Mucosa of descending colon (tissue), 3 donors: ENCODE data around the gene HOXA3. TPM values are rescaled to one million over a fixed set of nuclear protein-coding genes. Genes with fewer than 3 reads are reported as not detected.

Experiments used
- ATAC-seq: fragments of 200-7000 bp; cut with Tn5 transposase; one replicate; pipeline ENCODE4 v1.9.1; 2020; ENCODE audit warnings: mild to moderate bottlenecking, moderate library complexity
- DNase-seq, 3 donors: peaks; one replicate each; pipeline ENCODE4 v3.0.0-alpha.2; 2020
- H3K36me3 ChIP-seq: fragments of 200-600 bp; one replicate; pipeline ENCODE4 v1.8.0; 2021; ENCODE audit warnings: low read depth, mild to moderate bottlenecking
- H3K4me1 ChIP-seq: fragments of 200-600 bp; one replicate; pipeline ENCODE4 v1.8.0; 2021; ENCODE audit warnings: low read depth, mild to moderate bottlenecking
- H3K4me3 ChIP-seq: fragments of 200-600 bp; one replicate; pipeline ENCODE4 v1.8.0; 2021; ENCODE audit warnings: mild to moderate bottlenecking
- H3K9me3 ChIP-seq: fragments of 200-600 bp; one replicate; pipeline ENCODE4 v1.8.0; 2021; ENCODE audit warnings: mild to moderate bottlenecking
- CTCF ChIP-seq: fragments of 200-600 bp; IDR thresholded peaks from one replicate; pipeline ENCODE4 v1.8.0; 2022; ENCODE audit warnings: antibody characterized with exemption, mild to moderate bottlenecking
- intact Hi-C, 2 donors: fragments of 100-400 bp; cut with DNase I in 1 of 2; cut with micrococcal nuclease in 1 of 2; formaldehyde crosslinking; loops; one replicate each; pipeline versions ENCODE4 v1.11.0 to v1.11.1; 2022; cut with DNase I, micrococcal nuclease
- total RNA-seq, 3 donors: library from RNA; stranded (reverse); fragmentation: NEBNext Ultra II Directional in 2 of 3; extraction: Animal tissue kit (Norgen Biotek cat#: 25700) in 2 of 3; gene quantifications; one replicate each; pipeline versions ENCODE4 v1.2.1 to v1.2.4, GENCODE V29; 2021 to 2023
- donor health status: DM: no; HTN: no; CAD: no; lungs with moderate emphysema.
- donor health status: DM: no; HTN: no; CAD: no.
- donor health status: DM: no; HTN: yes; CAD: no.

HOXA3 gene
- total RNA-seq, 3 donors from 2014 or later, result 19.9 to 38.1 (median 20.5) TPM

- intact Hi-C loops, result loop anchor here in 1 of 2 donors (10.0 kb wide), 2 partner anchors 730 to 830 kb away; no protein-coding TSS in a partner anchor
- Histone ChIP-seq H3K4me1 (peaks cover 28% of the 10 kb centered on the region), H3K36me3 (no peaks in the 10 kb centered on the region), H3K4me3 (no peak overlapping the region), H3K9me3 (no peaks in the 10 kb centered on the region)
- no peak for TF ChIP-seq CTCF
- DNase-seq (peak in 2 of 3 donors; percentile 52 to 60), ATAC-seq (no peak)
These were observed 42.5 kb upstream of the HOXA3 start for GRCh38 chr7:27194686-27195379.

GRCh38 chr7:27194002-27194352, 41.6 kb upstream of the HOXA3 start:
- ATAC-seq, result no peak
- TF ChIP-seq CTCF, result no peak
- Histone ChIP-seq H3K4me3 (no peak overlapping the region), H3K9me3 (no peaks in the 10 kb centered on the region), H3K36me3 (no peaks in the 10 kb centered on the region), H3K4me1 (peaks cover 37% of the 10 kb centered on the region)
- DNase-seq, result no peak
- intact Hi-C loops, result loop anchor here in 1 of 2 donors (10.0 kb wide), 2 partner anchors 731 to 831 kb away; no protein-coding TSS in a partner anchor

- H3K4me3 ChIP-seq, result peak overlapping the region; percentile 2
- DNase-seq, result peak in 2 of 3 donors; percentile 38 to 49
- no peaks in the 10 kb centered on the region for H3K9me3 ChIP-seq
- H3K36me3 ChIP-seq, result no peaks in the 10 kb centered on the region
- intact Hi-C loops, result loop anchor here in 1 of 2 donors (10.0 kb wide), 2 partner anchors 731 to 831 kb away; no protein-coding TSS in a partner anchor
- no peak for TF ChIP-seq CTCF
- peaks cover 40% of the 10 kb centered on the region for H3K4me1 ChIP-seq
- no peak for ATAC-seq
These were observed 41.1 kb upstream of the HOXA3 start for GRCh38 chr7:27193335-27194001.

GRCh38 chr7:27192546-27193334, 40.4 kb upstream of the HOXA3 start:
- Histone ChIP-seq H3K9me3 (no peaks in the 10 kb centered on the region), H3K4me1 (peaks cover 40% of the 10 kb centered on the region), H3K4me3 (peak overlapping the region; percentile 17), H3K36me3 (no peaks in the 10 kb centered on the region)
- DNase-seq, result peak in 2 of 3 donors; percentile 55 to 71
- intact Hi-C loops, result loop anchor here in 1 of 2 donors (10.0 kb wide), 2 partner anchors 732 to 832 kb away; no protein-coding TSS in a partner anchor
- ATAC-seq, result peak; percentile 6
- no peak for TF ChIP-seq CTCF

GRCh38 chr7:27191833-27192545, 39.6 kb upstream of the HOXA3 start:
- ATAC-seq (peak; percentile 37), DNase-seq (peak; percentile 71 to 79 (median 78))
- Histone ChIP-seq H3K4me1 (peaks cover 40% of the 10 kb centered on the region), H3K4me3 (peak overlapping the region; percentile 17), H3K36me3 (no peaks in the 10 kb centered on the region), H3K9me3 (no peaks in the 10 kb centered on the region)
- TF ChIP-seq CTCF, result no peak
- intact Hi-C loops, result loop anchor here in 1 of 2 donors (10.0 kb wide), 2 partner anchors 733 to 833 kb away; no protein-coding TSS in a partner anchor
